Measurements from ENCODE around the gene TPSG1.
"Not testable (repeated sequence)": the region's sequence is repeated elsewhere in the genome, so short reads cannot be mapped to it uniquely, and the experiment has no call there.

The TPSG1 gene

DNA sequence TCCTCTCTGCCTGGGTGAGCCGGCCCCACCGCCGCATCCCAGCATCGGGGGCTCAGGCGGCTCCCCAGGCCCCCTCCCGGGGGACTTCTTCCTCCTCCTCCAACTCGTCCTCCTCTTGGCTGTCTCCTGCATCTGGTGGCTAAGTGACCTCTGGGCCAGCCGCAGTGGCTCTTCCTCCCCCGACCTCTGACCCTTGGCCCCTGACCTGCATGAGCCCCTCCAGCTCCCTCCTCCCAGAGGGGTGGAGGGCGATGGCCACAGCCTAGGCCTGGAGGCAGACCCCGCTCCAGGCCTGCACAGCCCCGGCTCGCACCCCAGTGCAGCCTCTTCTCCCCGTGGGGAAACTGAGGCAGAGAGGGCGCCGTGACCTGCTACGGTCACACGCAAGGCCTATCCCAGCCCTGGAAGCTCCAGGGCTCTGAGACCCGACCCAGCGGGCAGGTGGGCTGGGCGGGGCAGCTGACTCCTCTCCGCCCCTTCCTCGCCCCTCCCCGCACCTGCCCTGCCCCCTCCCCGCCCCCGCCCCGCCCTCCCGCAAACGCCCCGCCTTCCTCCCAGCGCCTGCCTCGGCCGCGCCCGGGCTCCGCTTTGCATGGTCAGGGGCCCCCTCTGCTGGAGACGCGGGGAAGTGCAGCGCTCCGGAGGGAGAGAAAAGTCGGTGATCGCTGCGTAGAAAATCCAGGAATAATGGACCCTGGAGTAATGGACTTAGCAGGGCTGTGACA, 24.1 kb upstream of the TPSG1 start:
- DNase-seq (ENCODE audit: low read depth); H3K4me3 ChIP-seq (ENCODE audit: low read length): not testable (repeated sequence)

GRCh38 chr16:1247903-1248537, 23.0 kb upstream of the TPSG1 start:
- DNase-seq (ENCODE audit: low read depth); H3K4me3 ChIP-seq (ENCODE audit: low read length): not testable (repeated sequence)

GRCh38 chr16:1245452-1246020, 20.5 kb upstream of the TPSG1 start:
- no peak for TF ChIP-seq CTCF (conservative IDR thresholded peaks at IDR 0.05; ENCODE audit: low read depth, low read length)
- no peak for DNase-seq (ENCODE audit: low read depth)
- no peak overlapping the region for H3K4me3 ChIP-seq (ENCODE audit: low read length)

DNA sequence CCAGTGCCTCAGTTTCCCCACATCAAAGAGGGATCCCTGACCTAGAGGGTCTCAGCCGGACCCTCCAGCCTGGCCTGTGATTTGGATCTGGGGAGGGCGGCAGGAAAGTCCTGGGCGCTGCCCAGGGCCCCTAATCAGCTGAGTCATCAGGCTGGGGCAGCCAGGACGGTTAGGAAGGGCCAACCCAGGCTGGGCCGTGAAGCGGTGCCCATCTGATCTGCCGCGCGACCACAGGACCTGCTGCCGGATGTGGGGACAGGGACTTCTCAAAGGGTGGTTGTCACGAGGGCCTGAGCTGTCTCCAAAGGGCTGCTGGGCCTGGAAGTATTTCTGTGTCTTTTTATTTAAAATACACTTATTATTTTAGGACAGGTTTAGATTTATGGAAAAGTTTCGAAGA, 19.8 kb upstream of the TPSG1 start:
- no peak overlapping the region for H3K4me3 ChIP-seq (ENCODE audit: low read length)
- no peak for TF ChIP-seq CTCF (conservative IDR thresholded peaks at IDR 0.05; ENCODE audit: low read depth, low read length)
- DNase-seq (ENCODE audit: low read depth): no peak

GRCh38 chr16:1243907-1244850, 19.1 kb upstream of the TPSG1 start:
- not testable (repeated sequence) for H3K4me3 ChIP-seq (ENCODE audit: low read length); DNase-seq (ENCODE audit: low read depth)

DNA sequence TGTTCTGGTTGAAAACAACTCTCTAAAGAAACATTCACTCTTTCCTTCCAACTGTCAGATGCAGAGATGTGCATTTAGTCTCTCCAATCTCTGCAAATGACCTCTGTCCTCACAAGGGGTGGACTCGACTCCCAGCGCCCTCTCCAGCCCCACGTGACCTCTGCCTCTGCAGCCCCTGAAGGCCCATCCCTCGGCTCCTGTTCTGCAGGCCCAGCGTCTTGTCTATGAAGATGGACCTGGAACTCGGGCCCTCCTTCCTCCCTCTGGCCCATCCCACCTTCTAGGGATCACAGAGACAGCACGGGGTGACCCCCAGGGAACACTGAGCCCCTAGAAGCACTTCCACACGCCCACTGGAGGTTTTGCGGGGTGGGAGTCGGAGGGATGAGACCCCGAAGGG, 18.3 kb upstream of the TPSG1 start:
- not testable (repeated sequence) for H3K4me3 ChIP-seq (ENCODE audit: low read length); DNase-seq (ENCODE audit: low read depth)

DNA sequence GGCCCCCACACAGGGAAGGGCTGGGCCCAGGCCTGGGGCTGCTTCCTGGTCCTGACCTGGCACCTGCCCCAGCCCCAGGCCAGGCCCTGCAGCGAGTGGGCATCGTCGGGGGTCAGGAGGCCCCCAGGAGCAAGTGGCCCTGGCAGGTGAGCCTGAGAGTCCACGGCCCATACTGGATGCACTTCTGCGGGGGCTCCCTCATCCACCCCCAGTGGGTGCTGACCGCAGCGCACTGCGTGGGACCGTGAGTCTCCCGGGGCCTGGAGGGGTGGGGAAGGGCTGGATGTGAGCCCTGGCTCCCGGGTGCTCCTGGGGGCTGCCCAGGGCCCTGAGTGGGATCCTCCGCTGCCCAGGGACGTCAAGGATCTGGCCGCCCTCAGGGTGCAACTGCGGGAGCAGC, 16.0 kb upstream of the TPSG1 start:
- not testable (repeated sequence) for H3K4me3 ChIP-seq (ENCODE audit: low read length); DNase-seq (ENCODE audit: low read depth)

DNA sequence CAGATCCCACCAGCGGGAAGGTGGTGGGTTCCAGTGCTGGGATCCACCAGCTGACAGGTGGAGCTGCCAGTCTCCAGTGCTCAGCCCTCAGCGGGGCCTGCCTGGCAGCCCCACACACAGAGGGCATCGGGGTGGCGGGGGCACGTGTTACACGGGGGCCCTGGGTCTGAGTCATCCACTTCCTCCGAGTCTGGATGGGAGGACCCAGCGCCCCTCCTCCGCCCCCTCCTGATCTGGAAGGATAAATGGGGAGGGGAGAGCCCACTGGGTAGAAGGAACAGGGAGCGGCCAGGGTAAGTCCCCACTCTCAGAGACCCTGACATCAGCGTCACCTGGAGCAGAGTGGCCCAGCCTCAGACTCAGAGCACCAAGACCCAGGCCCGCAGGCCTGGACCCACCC, 15.4 kb upstream of the TPSG1 start, which contains the start of gene TPSAB1:
TPSAB1 (plus strand) TSS at position 270 of the 400 bp plus-strand sequence. CDS start 234 bp downstream, outside the sequence.
- not testable (repeated sequence) for DNase-seq (ENCODE audit: low read depth)

GRCh38 chr16:1239575-1239974, 14.5 kb upstream of the TPSG1 start:
- not testable (repeated sequence) for H3K4me3 ChIP-seq (ENCODE audit: low read length)

More for the DNA sequence above, 15.4 kb upstream of the TPSG1 start, which contains the start of gene TPSAB1:
- not testable (repeated sequence) for H3K4me3 ChIP-seq (ENCODE audit: low read length)

GRCh38 chr16:1238909-1239308, 13.8 kb upstream of the TPSG1 start:
- DNase-seq (ENCODE audit: low read depth); H3K4me3 ChIP-seq (ENCODE audit: low read length): not testable (repeated sequence)

More at GRCh38 chr16:1239575-1239974, 14.5 kb upstream of the TPSG1 start:
- DNase-seq (ENCODE audit: low read depth): not testable (repeated sequence)

DNA sequence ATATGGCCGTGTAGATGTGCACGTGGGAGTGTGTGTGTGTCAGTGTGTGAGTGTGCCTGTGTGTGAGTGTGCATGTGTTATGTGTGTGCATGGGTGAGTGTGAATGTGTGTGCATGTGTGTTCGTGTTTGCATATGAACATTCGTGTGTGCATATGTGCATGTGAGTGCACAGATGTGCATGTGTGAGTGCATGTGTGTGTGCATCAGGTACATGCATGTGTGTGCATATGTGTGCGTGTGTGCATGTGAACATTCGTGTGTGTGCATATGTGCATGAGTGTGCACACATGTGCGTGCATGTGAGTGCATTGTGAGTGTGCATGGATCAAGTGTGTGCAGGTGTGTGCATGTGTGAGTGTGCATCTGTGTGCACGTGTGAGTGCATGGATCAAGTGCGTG, 12.9 kb upstream of the TPSG1 start:
- H3K4me3 ChIP-seq (ENCODE audit: low read length): no peak overlapping the region
- no peak for DNase-seq (ENCODE audit: low read depth)

DNA sequence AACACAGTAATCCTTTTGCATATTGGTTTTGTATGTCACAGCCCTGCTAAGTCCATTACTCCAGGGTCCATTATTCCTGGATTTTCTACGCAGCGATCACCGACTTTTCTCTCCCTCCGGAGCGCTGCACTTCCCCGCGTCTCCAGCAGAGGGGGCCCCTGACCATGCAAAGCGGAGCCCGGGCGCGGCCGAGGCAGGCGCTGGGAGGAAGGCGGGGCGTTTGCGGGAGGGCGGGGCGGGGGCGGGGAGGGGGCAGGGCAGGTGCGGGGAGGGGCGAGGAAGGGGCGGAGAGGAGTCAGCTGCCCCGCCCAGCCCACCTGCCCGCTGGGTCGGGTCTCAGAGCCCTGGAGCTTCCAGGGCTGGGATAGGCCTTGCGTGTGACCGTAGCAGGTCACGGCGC, 11.6 kb upstream of the TPSG1 start:
- DNase-seq (ENCODE audit: low read depth): not testable (repeated sequence)

More for the DNA sequence above, 12.9 kb upstream of the TPSG1 start:
- TF ChIP-seq CTCF (conservative IDR thresholded peaks at IDR 0.05; ENCODE audit: low read depth, low read length): no peak

DNA sequence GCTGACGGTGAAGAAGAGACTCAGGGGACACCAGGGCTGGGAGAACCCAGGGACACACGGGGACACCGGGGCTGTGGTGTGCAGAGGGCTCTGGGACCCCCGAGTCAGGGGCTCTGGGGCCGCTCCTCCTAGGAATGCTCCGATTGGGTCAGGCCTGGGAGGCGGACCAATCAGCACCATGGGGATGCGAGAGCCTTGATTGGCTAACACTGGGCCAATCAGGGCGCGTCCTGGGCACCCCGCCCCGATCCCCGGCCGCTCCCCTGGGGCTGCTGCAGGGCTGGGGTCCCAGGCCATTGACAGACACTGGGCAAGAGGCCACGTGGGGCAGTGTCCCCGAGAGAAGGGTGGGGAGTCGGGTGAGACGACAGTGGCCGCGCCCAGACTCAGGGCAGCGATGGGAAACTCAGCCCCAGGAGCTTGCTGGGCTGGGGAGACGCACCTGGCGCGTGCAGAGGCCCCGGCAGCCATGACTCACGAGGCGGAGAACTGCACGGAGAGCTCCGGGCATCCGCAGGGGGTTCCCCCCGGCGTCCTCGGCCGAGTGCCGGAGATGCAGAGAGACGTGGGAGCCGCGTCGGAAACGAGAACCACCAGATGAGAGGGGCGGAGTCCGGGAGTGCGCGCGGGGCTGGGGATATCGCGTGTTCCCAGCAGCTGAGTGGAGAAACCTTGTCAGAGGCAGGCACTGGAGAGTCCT, 7.1 kb upstream of the TPSG1 start:
- not testable (repeated sequence) for DNase-seq (ENCODE audit: low read depth); H3K4me3 ChIP-seq (ENCODE audit: low read length)

More for the DNA sequence above, 11.6 kb upstream of the TPSG1 start:
- not testable (repeated sequence) for H3K4me3 ChIP-seq (ENCODE audit: low read length)

DNA sequence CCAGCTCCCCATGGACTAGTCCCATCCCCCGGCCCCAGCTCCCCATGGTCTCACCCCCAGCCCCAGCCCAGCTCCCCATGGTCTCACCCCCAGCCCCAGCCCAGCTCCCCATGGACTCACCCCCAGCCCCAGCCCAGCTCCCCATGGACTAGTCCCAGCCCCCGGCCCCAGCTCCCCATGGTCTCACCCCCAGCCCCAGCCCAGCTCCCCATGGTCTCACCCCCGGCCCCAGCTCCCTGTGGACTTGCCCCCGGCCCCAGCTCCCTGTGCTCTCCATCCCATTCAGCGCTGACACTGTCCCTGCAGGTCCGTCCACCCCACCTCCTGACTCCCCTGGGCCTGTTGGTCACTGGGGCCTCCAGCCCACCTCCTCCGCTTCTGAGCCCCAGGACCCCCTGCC, 6.2 kb upstream of the TPSG1 start:
- DNase-seq (ENCODE audit: low read depth); H3K4me3 ChIP-seq (ENCODE audit: low read length): not testable (repeated sequence)

All from retinal pigment epithelial cell (primary cell).